ENCODE measurements around the gene C4B. TPM values are rescaled to one million over a fixed set of nuclear protein-coding genes. Genes with fewer than 3 reads are reported as not detected.

C4B gene
- total and polyA plus RNA-seq, 9 of the 15 experiments (the other 6 are each of a cell fraction or from before 2014, with no cell fraction given), result 0.32 to 8.8 (median 5.4) TPM

DNA sequence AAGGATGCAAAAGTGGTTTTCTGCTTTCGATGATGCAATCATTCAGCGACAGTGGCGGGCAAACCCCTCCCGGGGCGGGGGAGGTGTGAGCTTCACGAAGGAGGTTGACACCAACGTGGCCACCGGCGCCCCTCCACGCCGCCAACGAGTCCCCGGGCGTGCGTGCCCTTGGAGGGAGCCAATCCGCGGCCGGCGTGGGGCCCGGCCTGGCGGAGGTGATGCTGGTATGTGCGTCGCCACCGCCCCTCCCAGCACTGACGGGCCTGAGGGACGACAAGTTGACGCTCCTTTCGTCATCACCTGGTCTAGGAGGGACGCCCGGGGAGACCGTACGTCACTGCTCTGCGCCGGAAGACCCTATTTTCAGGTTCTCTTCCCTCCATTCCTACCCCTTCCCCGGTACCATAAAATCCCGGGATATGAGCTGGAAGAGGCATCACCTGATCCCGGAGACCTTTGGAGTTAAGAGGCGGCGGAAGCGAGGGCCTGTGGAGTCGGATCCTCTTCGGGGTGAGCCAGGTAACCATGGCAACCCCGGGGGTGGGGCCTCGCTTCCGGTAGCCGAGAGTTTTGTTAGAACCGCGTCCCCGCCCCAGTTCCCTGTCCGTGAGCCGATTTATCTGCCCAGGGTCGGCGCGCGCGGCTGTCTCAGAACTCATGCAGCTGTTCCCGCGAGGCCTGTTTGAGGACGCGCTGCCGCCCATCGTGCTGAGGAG lies 42.4 kb upstream of the C4B start, which contains the start of gene DXO (continued):
- TF ChIP-seq, protein P1, sequence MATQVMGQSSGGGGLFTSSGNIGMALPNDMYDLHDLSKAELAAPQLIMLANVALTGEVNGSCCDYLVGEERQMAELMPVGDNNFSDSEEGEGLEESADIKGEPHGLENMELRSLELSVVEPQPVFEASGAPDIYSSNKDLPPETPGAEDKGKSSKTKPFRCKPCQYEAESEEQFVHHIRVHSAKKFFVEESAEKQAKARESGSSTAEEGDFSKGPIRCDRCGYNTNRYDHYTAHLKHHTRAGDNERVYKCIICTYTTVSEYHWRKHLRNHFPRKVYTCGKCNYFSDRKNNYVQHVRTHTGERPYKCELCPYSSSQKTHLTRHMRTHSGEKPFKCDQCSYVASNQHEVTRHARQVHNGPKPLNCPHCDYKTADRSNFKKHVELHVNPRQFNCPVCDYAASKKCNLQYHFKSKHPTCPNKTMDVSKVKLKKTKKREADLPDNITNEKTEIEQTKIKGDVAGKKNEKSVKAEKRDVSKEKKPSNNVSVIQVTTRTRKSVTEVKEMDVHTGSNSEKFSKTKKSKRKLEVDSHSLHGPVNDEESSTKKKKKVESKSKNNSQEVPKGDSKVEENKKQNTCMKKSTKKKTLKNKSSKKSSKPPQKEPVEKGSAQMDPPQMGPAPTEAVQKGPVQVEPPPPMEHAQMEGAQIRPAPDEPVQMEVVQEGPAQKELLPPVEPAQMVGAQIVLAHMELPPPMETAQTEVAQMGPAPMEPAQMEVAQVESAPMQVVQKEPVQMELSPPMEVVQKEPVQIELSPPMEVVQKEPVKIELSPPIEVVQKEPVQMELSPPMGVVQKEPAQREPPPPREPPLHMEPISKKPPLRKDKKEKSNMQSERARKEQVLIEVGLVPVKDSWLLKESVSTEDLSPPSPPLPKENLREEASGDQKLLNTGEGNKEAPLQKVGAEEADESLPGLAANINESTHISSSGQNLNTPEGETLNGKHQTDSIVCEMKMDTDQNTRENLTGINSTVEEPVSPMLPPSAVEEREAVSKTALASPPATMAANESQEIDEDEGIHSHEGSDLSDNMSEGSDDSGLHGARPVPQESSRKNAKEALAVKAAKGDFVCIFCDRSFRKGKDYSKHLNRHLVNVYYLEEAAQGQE (IDR thresholded peaks at IDR 0.05; ENCODE audit: borderline replicate concordance), result peak; percentile 41
- TF ChIP-seq, protein P1 (CRISPR knock-in tag; IDR thresholded peaks at IDR 0.05; ENCODE audit: low read depth), result peak; percentile 79; the same call in 1 of the 2 replicates
- TF ChIP-seq RNF2 (IDR thresholded peaks at IDR 0.05), result peak; percentile 52
- TF ChIP-seq SAP30 (IDR thresholded peaks at IDR 0.05; ENCODE audit: borderline replicate concordance, insufficient read depth, low read depth, low read length, poor library complexity, severe bottlenecking), result peak; percentile 60
- TF ChIP-seq HNRNPK (IDR thresholded peaks at IDR 0.05; ENCODE audit: low read depth, low read length, poor library complexity, severe bottlenecking), result no peak
- TF ChIP-seq FOSL1 (tag; conservative IDR thresholded peaks at IDR 0.05), result peak; percentile 82
- TF ChIP-seq ZNF347 (CRISPR knock-in tag; IDR thresholded peaks at IDR 0.05; ENCODE audit: low read depth), result 0 out of 2 replicates have a peak, but pooled peaks have one; percentile 58
- 0 out of 2 replicates have a peak, but pooled peaks have one; percentile 17 for TF ChIP-seq TCF7 (IDR thresholded peaks at IDR 0.05; ENCODE audit: borderline replicate concordance)
- no peak; the same call in 1 of the 2 replicates for TF ChIP-seq GTF2E2 (tag; IDR thresholded peaks at IDR 0.05)
- TF ChIP-seq, protein P2, sequence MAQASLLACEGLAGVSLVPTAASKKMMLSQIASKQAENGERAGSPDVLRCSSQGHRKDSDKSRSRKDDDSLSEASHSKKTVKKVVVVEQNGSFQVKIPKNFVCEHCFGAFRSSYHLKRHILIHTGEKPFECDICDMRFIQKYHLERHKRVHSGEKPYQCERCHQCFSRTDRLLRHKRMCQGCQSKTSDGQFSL (CRISPR knock-in tag; IDR thresholded peaks at IDR 0.05), result peak; percentile 94; the same call in 1 of the 2 replicates
- TF ChIP-seq, protein P2 (tag; IDR thresholded peaks at IDR 0.05), result peak in 1 of 2 experiments; percentile 92; a peak in 2 of 4 replicates
- TF ChIP-seq STAG1 (CRISPR knock-in tag; IDR thresholded peaks at IDR 0.05; ENCODE audit: borderline replicate concordance), result no peak; the same call in 1 of the 2 replicates
- TF ChIP-seq, protein P3, sequence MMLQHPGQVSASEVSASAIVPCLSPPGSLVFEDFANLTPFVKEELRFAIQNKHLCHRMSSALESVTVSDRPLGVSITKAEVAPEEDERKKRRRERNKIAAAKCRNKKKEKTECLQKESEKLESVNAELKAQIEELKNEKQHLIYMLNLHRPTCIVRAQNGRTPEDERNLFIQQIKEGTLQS (IDR thresholded peaks at IDR 0.05), result peak; percentile 100
- TF ChIP-seq, protein P3 (CRISPR knock-in tag; conservative IDR thresholded peaks at IDR 0.05), result peak; percentile 97
- TF ChIP-seq TBP (optimal IDR thresholded peaks at IDR 0.05; ENCODE audit: low read depth, low read length), result peak; percentile 67
- TF ChIP-seq ZFP36 (IDR thresholded peaks at IDR 0.05; ENCODE audit: low read depth, low read length, partially characterized antibody), result peak; percentile 22
- TF ChIP-seq ZNF644 (tag; IDR thresholded peaks at IDR 0.05; ENCODE audit: low read depth), result peak; percentile 51; the same call in 1 of the 2 replicates
- TF ChIP-seq HEY1 (CRISPR knock-in tag; IDR thresholded peaks at IDR 0.05; ENCODE audit: borderline replicate concordance), result no peak

Data from K562 (cell line).